Central memory CD8-positive, alpha-beta T cell (primary cell): ENCODE results near the gene C13orf42.

Experiments
- ATAC-seq: fragments of 150-1000 bp; cut with Tn5 transposase; replicated peaks from 2 replicates; pipeline ENCODE4 v1.10.0; 2022; ENCODE audit warnings: mild to moderate bottlenecking, moderate FRiP score, moderate number of reproducible peaks; ENCODE audit not compliant: poor library complexity, severe bottlenecking; ENCODE audit errors: extremely low read depth
- DNase-seq, 2 donors: peaks; one replicate each; pipeline ENCODE4 v3.0.0; 2021; ENCODE audit warnings: low spot score in 2 of 2
- H3K27ac Mint-ChIP-seq: one replicate; pipeline ENCODE4 v1.8.0; 2022; ENCODE audit warnings: low read depth, mild to moderate bottlenecking, moderate library complexity, mixed read lengths
- H3K27me3 Mint-ChIP-seq: one replicate; pipeline ENCODE4 v1.8.0; 2022; ENCODE audit warnings: mixed read lengths
- H3K36me3 Mint-ChIP-seq: one replicate; pipeline ENCODE4 v1.8.0; 2022; ENCODE audit warnings: mild to moderate bottlenecking, moderate library complexity, mixed read lengths; ENCODE audit not compliant: insufficient read depth
- H3K4me1 Mint-ChIP-seq: one replicate; pipeline ENCODE4 v1.8.0; 2022; ENCODE audit warnings: mixed read lengths
- H3K4me3 Mint-ChIP-seq: one replicate; pipeline ENCODE4 v1.8.0; 2022; ENCODE audit warnings: mild to moderate bottlenecking, moderate library complexity, mixed read lengths
- H3K9me3 Mint-ChIP-seq: one replicate; pipeline ENCODE4 v1.8.0; 2022; ENCODE audit warnings: mixed read lengths

The C13orf42 gene

GRCh38 chr13:51034906-51035305 is 76.2 kb downstream of the C13orf42 start:
- DNase-seq = no peak
- H3K27me3 Mint-ChIP-seq = peaks cover 15% of the 10 kb centered on the region
- no peaks in the 10 kb centered on the region for H3K4me1 Mint-ChIP-seq
- no peak overlapping the region for H3K27ac Mint-ChIP-seq
- no peaks in the 10 kb centered on the region for H3K9me3 Mint-ChIP-seq
- no peak overlapping the region for H3K4me3 Mint-ChIP-seq
- no peaks in the 10 kb centered on the region for H3K36me3 Mint-ChIP-seq
- no peak for ATAC-seq

- H3K4me3 Mint-ChIP-seq = no peak overlapping the region
- ATAC-seq (no peak), DNase-seq (no peak)
- H3K27ac Mint-ChIP-seq = no peak overlapping the region
- H3K9me3 Mint-ChIP-seq = no peaks in the 10 kb centered on the region
- no peaks in the 10 kb centered on the region for H3K4me1 Mint-ChIP-seq
- no peaks in the 10 kb centered on the region for H3K36me3 Mint-ChIP-seq
- H3K27me3 Mint-ChIP-seq = peaks cover 21% of the 10 kb centered on the region
Observed at GRCh38 chr13:51033421-51034185, 77.5 kb downstream of the C13orf42 start.

- Mint-ChIP-seq H3K4me3 (no peak overlapping the region), H3K27ac (no peak overlapping the region), H3K9me3 (no peaks in the 10 kb centered on the region), H3K27me3 (peaks cover 29% of the 10 kb centered on the region), H3K36me3 (no peaks in the 10 kb centered on the region), H3K4me1 (no peaks in the 10 kb centered on the region)
- ATAC-seq (no peak), DNase-seq (no peak)
Observed at GRCh38 chr13:51032831-51033230, 78.2 kb downstream of the C13orf42 start.
